Measurements from ENCODE around the gene MLLT3.

Gene MLLT3

DNA sequence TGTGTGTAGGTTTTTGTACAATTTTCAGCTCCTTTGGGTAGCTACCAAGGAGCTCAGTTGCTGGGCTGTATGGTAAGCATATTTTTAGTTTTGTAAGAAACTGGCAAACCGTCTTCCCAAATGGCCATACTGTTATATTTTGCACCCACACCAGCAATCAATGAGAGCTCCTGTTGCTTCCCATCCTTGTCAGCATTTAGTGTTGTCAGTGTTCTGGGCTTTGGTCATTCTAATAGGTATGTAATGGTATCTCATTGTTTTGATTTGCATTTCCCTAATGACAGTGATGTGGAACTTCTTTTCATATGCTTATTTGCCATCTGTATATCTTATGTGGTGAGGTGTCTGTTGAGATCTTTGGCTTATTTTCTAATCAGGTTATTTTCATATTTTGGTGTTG lies 320.1 kb downstream of the MLLT3 start:
- DNase-seq (ENCODE audit: low read depth) = no peak

DNA sequence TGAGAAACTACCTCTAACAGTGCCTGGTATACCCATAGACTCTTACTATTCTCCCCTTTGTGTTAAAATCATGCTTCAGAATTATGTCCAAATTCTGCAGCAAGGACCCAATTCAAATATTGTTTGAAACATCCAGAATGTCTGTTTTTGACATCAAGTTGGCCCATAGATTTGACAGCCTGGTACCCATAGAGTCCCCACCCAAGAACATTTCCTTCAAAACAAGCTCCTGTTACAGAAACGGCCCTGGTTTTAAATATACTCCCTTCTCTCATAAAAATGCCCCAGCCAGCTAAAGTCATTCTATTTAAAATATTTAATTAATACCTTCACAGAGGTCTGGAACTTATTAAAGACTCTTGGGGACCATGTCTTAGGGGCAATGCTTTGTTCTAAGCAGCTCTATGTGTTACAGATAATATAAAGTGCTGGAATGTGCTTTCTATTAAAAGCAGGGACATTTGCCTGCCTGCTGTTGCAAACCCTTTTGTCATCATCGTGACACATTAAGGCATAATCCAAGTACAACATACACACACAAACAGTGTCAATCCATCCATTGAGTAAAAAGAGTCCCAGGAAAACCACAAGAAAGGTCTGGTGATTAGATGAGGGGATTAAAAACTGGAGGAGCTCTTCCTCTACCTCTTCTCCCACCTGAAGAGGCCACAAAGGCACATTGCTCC lies 321.7 kb downstream of the MLLT3 start:
- DNase-seq (ENCODE audit: low read depth) = no peak

DNA sequence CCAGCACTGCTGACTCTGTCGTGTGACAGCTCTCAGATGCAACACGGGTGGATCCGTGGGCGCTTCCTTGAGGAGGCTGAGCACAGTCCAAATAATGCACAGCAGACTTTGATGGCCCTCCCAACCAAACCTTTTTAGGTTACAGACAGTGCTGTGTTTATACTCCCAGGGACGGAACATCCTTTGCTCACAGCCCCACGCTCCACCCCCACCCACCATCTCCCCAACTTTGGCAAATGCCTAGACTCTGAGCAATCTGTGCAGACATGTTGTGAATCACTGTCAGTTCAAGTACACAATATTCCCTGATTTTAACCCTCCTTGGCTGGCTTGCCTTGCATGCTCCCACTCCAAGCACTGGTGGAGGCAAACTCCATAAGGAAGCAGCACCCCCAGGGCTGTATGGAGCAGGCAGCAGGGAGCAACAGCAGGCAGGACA lies 324.6 kb downstream of the MLLT3 start:
- DNase-seq (ENCODE audit: low read depth) = peak; percentile 80

DNA sequence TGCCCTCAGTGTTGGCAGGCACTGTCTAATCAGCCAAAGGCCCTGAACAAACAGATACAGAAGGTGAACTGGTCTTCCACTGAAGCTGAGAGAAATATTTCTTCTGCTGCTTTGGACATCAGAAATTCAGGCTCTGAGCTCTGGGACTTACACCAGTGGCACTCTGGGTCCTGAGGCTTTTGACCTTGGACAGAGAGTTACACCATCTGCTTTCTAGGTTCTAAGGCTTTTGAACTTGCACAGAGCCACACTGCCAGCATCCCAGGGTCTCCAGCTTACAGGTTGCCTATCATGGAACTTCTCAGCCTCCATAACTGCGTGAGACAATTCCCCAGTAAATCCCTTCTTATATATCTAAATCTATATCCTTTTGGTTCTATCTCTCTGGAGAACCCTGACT lies 326.7 kb downstream of the MLLT3 start:
- no peak for DNase-seq (ENCODE audit: low read depth)

DNA sequence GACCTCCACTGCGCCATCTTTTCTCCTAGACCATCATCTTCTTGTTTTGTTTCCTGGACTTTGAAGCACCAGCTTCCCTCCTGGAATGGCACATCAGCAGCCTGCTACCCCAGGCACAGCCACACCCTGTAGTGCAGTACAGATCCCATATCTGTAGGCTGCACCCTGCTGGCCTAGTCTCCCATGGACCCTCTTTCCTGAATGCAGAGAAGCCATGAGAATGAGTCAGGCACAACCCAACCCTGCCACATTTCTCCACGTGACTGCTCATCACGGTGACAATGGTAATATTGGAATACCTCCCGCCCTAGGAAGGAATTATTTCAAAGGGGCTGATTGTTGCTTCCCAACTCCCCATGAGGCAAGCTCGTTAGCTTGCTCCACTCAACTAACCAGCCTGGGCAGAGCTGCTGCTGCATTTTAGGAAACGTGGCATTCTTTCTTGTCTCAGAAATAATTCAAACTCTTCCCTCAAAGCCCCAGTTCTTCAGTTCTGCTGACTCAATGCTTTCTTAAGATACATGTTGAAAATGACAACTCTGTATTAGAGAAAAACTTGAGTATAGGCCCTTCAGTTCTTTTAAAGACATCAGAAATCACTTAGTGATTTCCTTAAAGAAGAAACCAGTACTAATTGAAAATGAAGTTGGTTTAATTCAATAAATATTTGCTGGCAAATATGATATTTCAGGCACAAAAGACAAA lies 328.1 kb downstream of the MLLT3 start:
- DNase-seq (ENCODE audit: low read depth) = no peak

DNA sequence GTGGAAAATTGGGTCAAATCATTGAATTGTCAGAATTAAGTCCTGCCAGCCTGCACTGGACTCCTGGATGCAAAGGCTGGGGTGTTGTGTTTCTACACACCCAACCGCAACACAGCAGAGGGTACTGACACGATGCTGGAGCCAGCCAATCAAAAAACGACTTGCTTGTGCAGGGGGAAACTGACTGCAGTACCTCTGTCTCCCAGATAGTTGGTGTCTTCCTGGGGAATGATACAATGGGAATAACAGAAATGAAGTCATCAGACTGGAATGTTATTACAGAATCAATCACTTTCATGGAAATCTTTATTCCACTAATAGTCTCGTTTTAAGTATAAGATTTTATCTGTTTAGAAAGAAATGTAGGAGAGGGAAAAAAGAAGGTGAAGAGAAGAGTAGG lies 330.3 kb downstream of the MLLT3 start:
- DNase-seq (ENCODE audit: low read depth) = no peak
